T follicular helper cell (primary cell): Measurements from ENCODE around the gene NEDD4L.

ENCODE experiments used
- DNase-seq: peaks from one replicate; pipeline ENCODE4 v3.0.0-alpha.2; 2020; ENCODE audit warnings: low read depth

The NEDD4L gene

GRCh38 chr18:58320907-58321561 lies 277.0 kb downstream of the NEDD4L start:
- no peak for DNase-seq

GRCh38 chr18:58321986-58322385 lies 278.0 kb downstream of the NEDD4L start:
- DNase-seq = peak; percentile 1

- DNase-seq = no peak
Measured at GRCh38 chr18:58322464-58322863, 278.4 kb downstream of the NEDD4L start.

GRCh38 chr18:58323866-58324762 lies 280.1 kb downstream of the NEDD4L start:
- DNase-seq = no peak

- DNase-seq = no peak
Measured at GRCh38 chr18:58324824-58325480, 280.9 kb downstream of the NEDD4L start.

- no peak for DNase-seq
Measured at GRCh38 chr18:58325494-58325893, 281.5 kb downstream of the NEDD4L start.

GRCh38 chr18:58334061-58334460 lies 290.0 kb downstream of the NEDD4L start:
- DNase-seq = no peak

- DNase-seq = no peak
Measured at GRCh38 chr18:58335223-58335622, 291.2 kb downstream of the NEDD4L start.

- DNase-seq = no peak
Measured at GRCh38 chr18:58335821-58336220, 291.8 kb downstream of the NEDD4L start.

- no peak for DNase-seq
Measured at GRCh38 chr18:58336605-58337004, 292.6 kb downstream of the NEDD4L start.

- DNase-seq = no peak
Measured at GRCh38 chr18:58337285-58337684, 293.3 kb downstream of the NEDD4L start.

GRCh38 chr18:58337686-58338085 lies 293.7 kb downstream of the NEDD4L start:
- no peak for DNase-seq

- DNase-seq = no peak
Measured at GRCh38 chr18:58338141-58338540, 294.1 kb downstream of the NEDD4L start.

- DNase-seq = no peak
Measured at GRCh38 chr18:58338961-58339592, 295.1 kb downstream of the NEDD4L start.

- DNase-seq = no peak
Measured at GRCh38 chr18:58339890-58340289, 295.9 kb downstream of the NEDD4L start.

- DNase-seq = no peak
Measured at GRCh38 chr18:58341916-58342315, 297.9 kb downstream of the NEDD4L start.

- no peak for DNase-seq
Measured at GRCh38 chr18:58344080-58344670, 300.1 kb downstream of the NEDD4L start.

GRCh38 chr18:58344861-58345463 lies 300.9 kb downstream of the NEDD4L start:
- DNase-seq = no peak

GRCh38 chr18:58345875-58346274 lies 301.8 kb downstream of the NEDD4L start:
- DNase-seq = no peak

- no peak for DNase-seq
Measured at GRCh38 chr18:58347135-58347534, 303.1 kb downstream of the NEDD4L start.

- DNase-seq = no peak
Measured at GRCh38 chr18:58348517-58348916, 304.5 kb downstream of the NEDD4L start.
